Smooth muscle cell of the brain vasculature (primary cell): Measurements from ENCODE around the gene TACC2.

ENCODE experiments used
- DNase-seq: peaks from one replicate; pipeline ENCODE4 v3.0.0-alpha.2; 2012; ENCODE audit warnings: low read depth, low spot score

TACC2 gene

DNA sequence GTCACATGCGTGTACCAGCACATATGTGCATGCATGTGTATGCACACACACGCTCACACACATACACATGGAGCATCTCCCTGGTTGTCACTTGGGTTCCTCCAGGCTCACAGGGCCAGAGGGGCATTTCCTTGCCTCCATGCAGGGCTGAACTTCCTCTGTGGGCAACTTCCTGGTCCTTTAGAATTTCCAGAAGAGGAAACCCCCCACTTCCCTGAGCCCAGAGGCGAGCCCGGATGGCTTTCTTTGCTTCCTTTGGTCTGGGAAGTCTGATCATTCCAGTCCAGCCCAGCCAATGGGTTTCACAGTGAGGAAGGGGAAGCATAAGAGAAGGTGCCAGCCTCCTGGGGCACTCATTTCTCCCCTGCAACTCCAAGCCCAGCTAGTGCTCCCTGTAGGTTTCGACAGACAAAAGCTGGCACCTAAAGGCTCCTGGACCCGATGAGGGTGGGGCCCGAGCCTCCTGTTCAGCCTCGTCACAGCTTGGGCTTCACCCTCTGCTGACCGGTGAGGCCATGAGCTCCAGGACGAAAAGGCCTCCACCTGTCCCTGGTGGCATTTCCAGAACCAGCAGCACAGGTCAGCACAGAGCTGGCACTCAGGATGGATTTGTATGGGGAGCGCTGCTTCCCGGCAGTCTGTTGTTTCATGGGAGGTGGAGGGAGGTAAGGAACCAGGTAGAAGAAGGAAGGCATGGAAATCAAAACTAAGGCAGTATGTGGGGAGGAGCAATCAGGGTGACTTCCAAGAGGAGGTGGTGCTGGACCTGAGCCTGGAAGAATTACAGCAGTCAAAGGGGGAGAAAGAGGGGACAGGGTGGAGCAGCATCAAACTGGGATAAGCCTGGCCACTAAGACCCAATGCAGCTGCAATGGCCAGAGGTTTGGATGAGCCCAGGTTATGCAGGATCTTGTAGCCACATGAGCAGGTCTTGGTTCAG lies 305.8 kb downstream of the TACC2 start:
- no peak for DNase-seq

DNA sequence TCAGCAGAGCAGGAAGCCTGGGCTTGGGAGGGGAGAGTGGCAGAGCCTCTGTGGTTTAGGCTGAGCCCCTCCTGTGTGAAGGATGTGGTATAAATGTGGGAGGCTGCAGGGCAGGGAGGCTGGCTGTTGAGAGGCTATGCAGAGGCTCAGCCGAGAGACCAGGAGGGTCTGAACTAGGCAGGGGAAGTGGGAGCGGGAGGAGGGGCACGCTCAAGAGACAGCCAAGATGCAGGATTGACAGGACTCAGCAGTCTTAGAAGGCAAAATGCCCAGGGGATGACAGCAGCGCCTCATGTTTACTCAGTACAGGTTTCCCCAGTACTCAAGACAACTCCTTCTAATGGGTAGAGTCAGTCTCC lies 306.5 kb downstream of the TACC2 start:
- DNase-seq: no peak

- DNase-seq: no peak
These were observed 307.6 kb downstream of the TACC2 start for GRCh38 chr10:122296363-122297120.

DNA sequence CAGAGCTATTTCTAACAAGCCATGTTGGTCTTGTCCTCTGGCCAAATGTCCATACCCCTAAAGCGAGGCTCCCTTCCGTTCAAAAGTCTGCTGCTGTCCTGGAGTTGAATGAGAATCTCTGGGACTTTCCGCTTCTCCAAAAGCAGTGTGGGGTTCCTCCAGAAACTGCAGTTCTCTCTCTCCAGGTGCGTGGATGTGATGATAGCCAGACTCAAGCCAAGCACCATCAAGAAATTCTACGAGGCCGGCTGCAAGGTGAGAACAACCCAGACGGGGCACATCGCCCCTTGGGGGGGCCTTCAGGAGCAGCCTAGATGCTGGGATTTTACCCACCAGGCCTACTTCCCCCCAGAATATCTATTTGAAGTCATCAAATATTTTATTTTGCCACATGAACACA lies 308.6 kb downstream of the TACC2 start:
- DNase-seq: no peak

- DNase-seq: no peak
These were observed 309.2 kb downstream of the TACC2 start for GRCh38 chr10:122298206-122298597.

DNA sequence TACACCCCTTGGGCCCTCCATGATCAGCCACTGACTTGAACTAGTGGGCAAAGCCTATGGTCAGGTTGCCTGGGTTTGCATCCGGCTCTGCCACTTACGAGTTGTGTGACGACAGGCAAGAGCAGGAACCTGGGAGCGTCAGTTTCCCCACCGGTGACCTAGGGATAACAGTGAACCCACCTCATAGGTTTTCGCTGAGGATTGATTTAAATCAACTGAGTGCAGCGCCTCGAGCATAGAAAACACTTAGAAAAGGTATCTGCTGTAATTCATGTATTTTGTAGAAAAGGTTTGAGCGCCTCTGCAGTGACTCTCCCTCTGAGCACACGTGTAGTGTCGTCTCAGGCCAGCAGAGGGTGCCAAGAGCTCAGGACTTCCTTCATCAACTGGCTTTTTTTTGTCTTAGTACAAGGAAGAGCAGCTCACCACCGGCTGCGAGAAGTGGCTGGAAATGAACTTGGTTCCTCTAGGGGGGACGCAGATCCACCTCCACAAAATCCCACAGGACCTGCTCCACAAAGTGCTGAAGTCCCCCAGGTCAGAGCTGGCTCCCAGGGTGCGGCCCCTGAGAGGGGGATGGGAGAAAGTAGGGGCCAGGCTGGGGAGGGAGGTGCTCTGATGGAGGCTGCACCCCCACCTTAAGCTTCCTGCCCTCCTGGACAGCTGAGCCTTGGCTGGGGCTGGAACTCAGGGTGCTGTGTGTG lies 309.8 kb downstream of the TACC2 start:
- no peak for DNase-seq

DNA sequence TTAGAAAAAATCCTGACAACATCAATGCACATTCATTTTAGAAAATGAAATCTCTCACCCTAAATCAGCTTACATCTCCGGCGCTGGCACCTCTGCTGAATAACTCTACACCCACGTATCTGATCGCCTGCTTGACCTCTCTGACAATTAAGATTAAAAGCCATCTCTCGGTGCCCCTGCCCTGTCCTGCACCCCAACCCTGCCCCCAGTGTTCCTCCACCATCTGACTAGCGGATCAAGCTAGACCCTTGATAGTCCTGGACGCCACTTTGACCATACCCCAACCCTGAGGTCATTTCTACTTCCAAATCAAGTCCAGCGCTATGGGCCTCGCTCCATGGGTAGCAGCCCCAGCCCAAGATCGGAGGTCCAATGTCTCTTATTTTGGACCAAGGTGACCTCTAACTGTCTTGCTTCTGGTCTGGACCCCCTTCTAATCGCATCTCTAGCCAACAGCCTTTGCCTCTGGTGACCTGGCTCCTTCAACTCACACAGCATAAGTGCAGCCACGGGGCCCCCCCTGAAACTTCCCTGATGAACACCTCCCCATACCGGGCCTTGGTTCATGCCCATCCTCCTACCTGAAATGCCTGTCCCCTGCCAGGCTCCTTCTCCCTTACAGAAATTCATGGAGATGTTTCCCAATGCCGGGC lies 310.6 kb downstream of the TACC2 start:
- no peak for DNase-seq

GRCh38 chr10:122301055-122301810 lies 312.3 kb downstream of the TACC2 start:
- no peak for DNase-seq

DNA sequence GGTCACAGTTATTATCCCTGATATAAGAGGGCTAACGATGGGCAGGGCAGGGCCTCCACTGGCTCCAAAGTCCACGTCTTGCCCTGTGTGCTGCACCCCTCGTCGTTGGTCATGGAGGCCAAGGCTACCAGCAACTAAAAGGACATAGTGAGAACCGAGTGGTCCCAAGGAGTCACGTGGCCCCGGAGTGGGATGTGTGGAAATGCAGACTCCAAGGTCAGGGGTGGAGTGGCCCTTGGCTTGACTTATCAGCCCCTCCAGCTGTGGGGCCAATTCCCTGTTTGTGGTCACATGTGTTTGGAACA lies 312.8 kb downstream of the TACC2 start:
- no peak for DNase-seq

GRCh38 chr10:122302315-122302714 lies 313.4 kb downstream of the TACC2 start:
- DNase-seq: no peak

- no peak for DNase-seq
These were observed 314.5 kb downstream of the TACC2 start for GRCh38 chr10:122303271-122304053.
